ENCODE data around the gene TBC1D2B. TPM values are rescaled to one million over a fixed set of nuclear protein-coding genes. Genes with fewer than 3 reads are reported as not detected.
A peak's percentile ranks its signal among the peaks of the same experiment; 100 is the strongest.

TBC1D2B gene
- total RNA-seq, 1 donor from 2014 or later, result 11.7 TPM

DNA sequence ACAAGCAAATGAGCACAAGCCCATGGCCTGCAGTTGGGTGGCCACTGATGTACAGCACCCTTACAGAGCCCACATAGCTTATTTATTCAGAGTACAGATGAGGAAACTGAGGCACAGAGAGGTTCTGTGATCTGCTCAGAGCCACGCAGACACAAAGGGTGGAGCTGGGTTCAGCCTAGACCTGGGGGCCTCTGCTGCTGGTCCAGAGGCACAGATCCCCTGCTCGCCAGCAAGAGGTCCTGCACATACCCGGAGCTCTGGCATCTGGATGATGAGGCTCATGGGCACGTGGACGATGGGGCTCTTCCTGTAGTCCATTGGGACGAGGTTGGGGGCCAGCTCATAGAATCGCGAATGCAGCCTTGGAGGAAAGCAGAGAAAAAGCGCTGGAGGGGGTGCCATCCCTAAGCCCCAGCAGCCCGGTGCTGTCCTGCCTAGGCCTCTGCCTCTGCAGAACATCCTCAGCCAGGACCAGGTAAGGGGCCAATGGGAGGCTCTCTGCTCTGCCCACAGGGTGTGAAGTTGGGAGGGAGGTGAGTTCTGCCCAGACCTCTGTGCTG is 33.5 kb upstream of the TBC1D2B start:
- Histone ChIP-seq H3K9me3 (replicated peaks) (no peaks in the 10 kb centered on the region), H3K4me3 (no peak overlapping the region), H3K4me1 (peaks cover 4% of the 10 kb centered on the region), H3K27ac (replicated peaks) (no peak overlapping the region), H3K36me3 (no peaks in the 10 kb centered on the region), H3K27me3 (ENCODE audit: low read depth) (no peaks in the 10 kb centered on the region)
- TF ChIP-seq, protein P1, sequence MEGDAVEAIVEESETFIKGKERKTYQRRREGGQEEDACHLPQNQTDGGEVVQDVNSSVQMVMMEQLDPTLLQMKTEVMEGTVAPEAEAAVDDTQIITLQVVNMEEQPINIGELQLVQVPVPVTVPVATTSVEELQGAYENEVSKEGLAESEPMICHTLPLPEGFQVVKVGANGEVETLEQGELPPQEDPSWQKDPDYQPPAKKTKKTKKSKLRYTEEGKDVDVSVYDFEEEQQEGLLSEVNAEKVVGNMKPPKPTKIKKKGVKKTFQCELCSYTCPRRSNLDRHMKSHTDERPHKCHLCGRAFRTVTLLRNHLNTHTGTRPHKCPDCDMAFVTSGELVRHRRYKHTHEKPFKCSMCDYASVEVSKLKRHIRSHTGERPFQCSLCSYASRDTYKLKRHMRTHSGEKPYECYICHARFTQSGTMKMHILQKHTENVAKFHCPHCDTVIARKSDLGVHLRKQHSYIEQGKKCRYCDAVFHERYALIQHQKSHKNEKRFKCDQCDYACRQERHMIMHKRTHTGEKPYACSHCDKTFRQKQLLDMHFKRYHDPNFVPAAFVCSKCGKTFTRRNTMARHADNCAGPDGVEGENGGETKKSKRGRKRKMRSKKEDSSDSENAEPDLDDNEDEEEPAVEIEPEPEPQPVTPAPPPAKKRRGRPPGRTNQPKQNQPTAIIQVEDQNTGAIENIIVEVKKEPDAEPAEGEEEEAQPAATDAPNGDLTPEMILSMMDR (IDR thresholded peaks at IDR 0.05; ENCODE audit: borderline replicate concordance), result no peak
- no peak for DNase-seq
- intact Hi-C loops (cut with micrococcal nuclease), result loop anchor here (5.0 kb wide), 2 partner anchors 86 to 131 kb away; no protein-coding TSS in a partner anchor

DNA sequence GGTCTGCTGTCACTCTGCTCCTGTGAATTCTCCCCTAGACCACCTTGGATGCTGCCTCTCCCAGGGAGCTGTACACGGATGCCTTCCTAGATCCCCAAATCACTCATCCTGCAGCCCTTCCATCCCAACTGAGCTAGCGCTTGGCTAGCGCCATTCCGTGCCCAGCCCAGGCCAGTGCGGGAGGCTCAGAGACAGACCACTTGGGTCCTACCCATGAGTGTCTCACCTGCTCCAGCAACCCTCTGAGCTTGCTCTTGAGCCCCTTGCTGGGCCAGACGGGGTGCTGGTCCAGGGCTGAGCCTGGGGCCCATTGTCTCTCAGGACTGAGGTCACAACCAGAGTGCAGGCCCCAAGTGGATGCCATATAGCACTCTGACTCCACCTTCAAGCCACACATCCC is 32.6 kb upstream of the TBC1D2B start:
- no peak for DNase-seq
- TF ChIP-seq, protein P1 (IDR thresholded peaks at IDR 0.05; ENCODE audit: borderline replicate concordance), result no peak
- H3K4me3 ChIP-seq, result no peak overlapping the region
- H3K27ac ChIP-seq (replicated peaks), result no peak overlapping the region
- H3K36me3 ChIP-seq, result no peaks in the 10 kb centered on the region
- H3K27me3 ChIP-seq (ENCODE audit: low read depth), result no peaks in the 10 kb centered on the region
- peaks cover 4% of the 10 kb centered on the region for H3K4me1 ChIP-seq
- intact Hi-C loops (cut with micrococcal nuclease), result loop anchor here (5.0 kb wide), 2 partner anchors 87 to 132 kb away; no protein-coding TSS in a partner anchor
- H3K9me3 ChIP-seq (replicated peaks), result no peaks in the 10 kb centered on the region

DNA sequence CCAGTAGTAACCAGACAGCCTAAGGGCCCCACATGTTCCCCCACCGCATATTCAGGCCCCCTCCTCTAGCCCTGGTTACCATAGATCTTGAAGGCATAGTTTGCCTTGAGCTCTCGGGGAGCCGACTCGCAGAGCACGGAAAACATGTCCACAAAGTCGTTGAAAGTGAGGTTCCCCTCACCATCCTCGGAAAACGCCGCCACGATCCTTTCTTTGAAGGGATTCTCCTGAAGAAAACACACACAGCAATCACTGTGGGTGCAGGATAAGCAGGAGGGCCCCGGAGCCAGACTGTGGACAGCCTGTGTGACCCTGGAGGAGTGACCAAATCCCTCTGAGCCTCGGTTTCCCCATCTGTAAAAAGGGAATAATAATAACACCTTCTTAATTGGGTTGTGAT is 31.6 kb upstream of the TBC1D2B start:
- no peaks in the 10 kb centered on the region for H3K9me3 ChIP-seq (replicated peaks)
- no peak overlapping the region for H3K27ac ChIP-seq (replicated peaks)
- DNase-seq, result no peak
- TF ChIP-seq, protein P1 (IDR thresholded peaks at IDR 0.05; ENCODE audit: borderline replicate concordance), result no peak
- H3K4me1 ChIP-seq, result peaks cover 4% of the 10 kb centered on the region
- intact Hi-C loops (cut with micrococcal nuclease), result loop anchor here (2.0 to 10.0 kb wide), 2 partner anchors 104 to 142 kb away; no protein-coding TSS in a partner anchor
- H3K4me3 ChIP-seq, result no peak overlapping the region
- no peaks in the 10 kb centered on the region for H3K27me3 ChIP-seq (ENCODE audit: low read depth)
- H3K36me3 ChIP-seq, result no peaks in the 10 kb centered on the region

DNA sequence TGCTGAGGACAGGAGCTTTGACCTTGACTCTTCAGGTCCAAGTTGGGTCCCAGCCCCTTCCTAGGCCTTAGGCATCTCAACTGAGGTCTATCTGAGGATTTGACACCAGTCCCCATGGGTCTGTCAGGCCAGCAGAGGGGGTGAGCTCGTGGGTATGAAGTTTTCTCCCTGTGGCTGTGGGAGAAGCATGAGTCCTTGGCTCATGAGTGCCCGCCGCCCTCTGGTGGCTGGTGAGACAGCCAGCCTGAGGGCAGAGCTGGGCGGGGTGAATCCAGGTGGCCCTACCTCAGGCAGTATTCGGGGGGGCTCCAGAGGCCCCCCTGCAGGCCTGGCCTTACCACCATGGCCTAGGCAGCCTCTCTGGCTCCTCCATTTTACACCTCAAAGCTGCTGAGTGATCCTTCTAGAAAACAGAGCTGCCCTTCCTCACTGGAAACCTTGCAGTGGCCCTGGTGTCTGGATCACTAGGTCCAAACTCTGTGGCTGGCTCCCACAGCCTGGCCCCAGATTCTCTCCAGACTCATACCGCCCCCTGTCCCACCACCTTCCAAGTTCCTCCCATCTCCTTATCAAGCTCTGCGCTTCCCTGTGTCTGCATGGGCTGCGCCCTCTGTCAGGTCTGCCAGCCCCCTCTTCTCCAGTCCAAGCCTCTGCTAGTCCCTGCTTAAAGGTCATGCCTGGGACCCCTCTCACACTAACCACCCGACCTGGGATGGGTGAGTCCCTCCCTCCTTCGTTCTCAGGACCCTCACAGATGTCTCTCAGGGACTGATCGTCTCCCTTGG is 31.0 kb upstream of the TBC1D2B start:
- TF ChIP-seq, protein P1 (IDR thresholded peaks at IDR 0.05; ENCODE audit: borderline replicate concordance), result peak; percentile 98
- no peaks in the 10 kb centered on the region for H3K9me3 ChIP-seq (replicated peaks)
- intact Hi-C loops (cut with micrococcal nuclease), result loop anchor here (2.0 to 10.0 kb wide), 2 partner anchors 104 to 142 kb away; no protein-coding TSS in a partner anchor

DNA sequence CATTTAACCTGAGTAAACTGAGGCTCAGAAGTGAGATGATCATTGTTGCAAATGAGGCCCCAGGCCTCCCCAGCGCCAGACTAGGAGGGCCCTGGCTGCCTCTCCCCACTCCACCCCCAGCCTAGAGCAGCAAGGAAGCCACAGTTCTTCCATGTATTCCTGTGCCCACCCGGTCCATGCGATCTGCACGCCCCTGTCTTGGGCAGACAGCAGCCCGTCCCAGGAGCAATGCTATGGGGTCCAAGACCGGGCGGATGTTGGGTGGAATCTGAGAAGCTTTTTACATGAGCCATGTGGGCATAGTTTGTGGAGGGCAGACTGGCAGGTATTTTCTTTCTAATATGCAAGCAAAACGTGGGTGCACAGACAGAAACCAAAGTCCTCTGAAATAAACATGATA is 30.0 kb upstream of the TBC1D2B start:
- TF ChIP-seq, protein P1 (IDR thresholded peaks at IDR 0.05; ENCODE audit: borderline replicate concordance), result no peak
- no peaks in the 10 kb centered on the region for H3K27me3 ChIP-seq (ENCODE audit: low read depth)
- no peak overlapping the region for H3K4me3 ChIP-seq
- H3K36me3 ChIP-seq, result no peaks in the 10 kb centered on the region
- DNase-seq, result no peak
- intact Hi-C loops (cut with micrococcal nuclease), result loop anchor here (10.0 kb wide), 1 partner anchor 103 kb away; no protein-coding TSS in a partner anchor
- no peak overlapping the region for H3K27ac ChIP-seq (replicated peaks)
- H3K9me3 ChIP-seq (replicated peaks), result no peaks in the 10 kb centered on the region
- H3K4me1 ChIP-seq, result no peaks in the 10 kb centered on the region

More for the DNA sequence above, 31.0 kb upstream of the TBC1D2B start:
- no peak overlapping the region for H3K27ac ChIP-seq (replicated peaks)
- no peaks in the 10 kb centered on the region for H3K36me3 ChIP-seq
- peak; percentile 81 for DNase-seq
- peaks cover 2% of the 10 kb centered on the region for H3K4me1 ChIP-seq
- H3K4me3 ChIP-seq, result no peak overlapping the region
- H3K27me3 ChIP-seq (ENCODE audit: low read depth), result no peaks in the 10 kb centered on the region
